Dermis blood vessel endothelial cell (primary cell): ENCODE data around the gene PRAMEF20. TPM values are rescaled to one million over a fixed set of nuclear protein-coding genes. Genes with fewer than 3 reads are reported as not detected.

Experiments
- DNase-seq: peaks from one replicate; pipeline ENCODE4 v3.0.0; 2010
- total RNA-seq: library from RNA; depleted of rRNA; stranded (reverse); fragments of >200 nt; gene quantifications from 2 replicates; pipeline ENCODE4 v1.2.3, GENCODE V29; 2014

The PRAMEF20 gene
- total RNA-seq, 1 donor from 2014 or later = not detected

GRCh38 chr1:13465515-13465914 lies 55.3 kb downstream of the PRAMEF20 start:
- DNase-seq = no peak

DNA sequence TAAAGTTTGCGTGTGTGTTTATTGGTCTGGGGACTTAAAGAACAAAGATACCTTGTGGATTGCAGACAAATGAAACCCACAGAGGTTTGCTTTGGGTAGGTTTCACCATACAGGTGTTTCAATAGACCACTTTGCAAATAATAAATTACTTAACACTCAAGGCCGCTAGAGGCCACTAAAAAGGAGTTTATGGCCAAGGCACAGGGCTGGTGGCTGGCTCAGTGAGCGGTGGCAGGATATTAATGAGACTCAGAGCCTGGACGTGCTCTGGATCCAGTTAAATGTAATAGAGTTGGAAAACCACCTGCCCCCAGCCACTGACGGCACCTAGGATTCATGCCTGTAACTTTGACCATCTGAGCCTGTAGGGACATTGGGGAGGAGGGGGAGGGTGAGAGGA lies 59.1 kb downstream of the PRAMEF20 start:
- no peak for DNase-seq

Other genes with a start within 250 kb of the PRAMEF20 start
- not detected in 2 replicates for gene HNRNPCL4, start 244.8 kb upstream of the PRAMEF20 start, total RNA-seq
- not detected in 2 replicates for gene PRAMEF9, start 238.6 kb upstream of the PRAMEF20 start, total RNA-seq
- gene PRAMEF13, start 209.0 kb upstream of the PRAMEF20 start, total RNA-seq = not detected in 2 replicates
- not detected in 2 replicates for gene PRAMEF18, start 184.3 kb upstream of the PRAMEF20 start, total RNA-seq
- not detected in 2 replicates for gene PRAMEF5, start 156.3 kb upstream of the PRAMEF20 start, total RNA-seq
- not detected in 2 replicates for gene PRAMEF8, start 125.3 kb upstream of the PRAMEF20 start, total RNA-seq
- not detected in 2 replicates for gene PRAMEF33, start 106.9 kb upstream of the PRAMEF20 start, total RNA-seq
- not detected in 2 replicates for gene PRAMEF15, start 94.9 kb upstream of the PRAMEF20 start, total RNA-seq
- gene PRAMEF14, start 63.3 kb upstream of the PRAMEF20 start, total RNA-seq = not detected in 2 replicates
- not detected in 2 replicates for gene PRAMEF19, start 38.5 kb upstream of the PRAMEF20 start, total RNA-seq
- not detected in 2 replicates for gene PRAMEF17, start 20.8 kb upstream of the PRAMEF20 start, total RNA-seq
- gene LRRC38, start 103.6 kb downstream of the PRAMEF20 start, total RNA-seq = 0.09 and 0.17 TPM in 2 replicates
- gene PDPN, start 173.4 kb downstream of the PRAMEF20 start, total RNA-seq = 65.0 and 88.5 TPM in 2 replicates